ENCODE results near the gene N4BP3.

- no peak for TF ChIP-seq CTCF (IDR thresholded peaks at IDR 0.05)
- no peak for TF ChIP-seq POLR2A (IDR thresholded peaks at IDR 0.05)
- TF ChIP-seq EP300 (IDR thresholded peaks at IDR 0.05): no peak
Measured at GRCh38 chr5:178123094-178123965, 10.0 kb downstream of the N4BP3 start.
